Motor neuron (in vitro differentiated cells): ENCODE results near the gene VPS13D. TPM values are rescaled to one million over a fixed set of nuclear protein-coding genes. Genes with fewer than 3 reads are reported as not detected.
A peak's percentile ranks its signal among the peaks of the same experiment; 100 is the strongest.
"Not testable (repeated sequence)": the region's sequence is repeated elsewhere in the genome, so short reads cannot be mapped to it uniquely, and the experiment has no call there.

Experiments used
- ATAC-seq, 8 experiments: fragments of 200-7000 bp; cut with Tn5 transposase; replicated peaks in 6 of 8; 2 replicates each; pipeline ENCODE4 v1.8.0; 2021; ENCODE audit warnings: mild to moderate bottlenecking in 8 of 8, moderate library complexity in 8 of 8
- H3K27ac ChIP-seq, 2 donors: fragments of 250-450 bp; sonication (Bioruptor Pico); 2 replicates each; pipeline ENCODE4 v1.9.0; 2021; ENCODE audit warnings: antibody characterized with exemption in 2 of 2, mild to moderate bottlenecking in 2 of 2, moderate library complexity in 1 of 2
- H3K4me1 ChIP-seq, 2 donors: fragments of 250-450 bp; sonication (Bioruptor Pico); replicated peaks in 1 of 2; 2 replicates each; pipeline ENCODE4 v1.6.1; 2021; ENCODE audit warnings: antibody characterized with exemption in 2 of 2, mild to moderate bottlenecking in 2 of 2, moderate library complexity in 1 of 2
- H3K4me3 ChIP-seq, 5 donors: fragments of 250-450 bp; sonication (Bioruptor Pico); 2 replicates each; pipeline ENCODE4 v1.9.0; 2021; ENCODE audit warnings: antibody characterized with exemption in 5 of 5, mild to moderate bottlenecking in 5 of 5, moderate library complexity in 4 of 5
- WGBS, 10 experiments: fragments of 450-650 bp; shearing (Covaris generic); methylation state at CpG; one replicate each; pipeline ENCODE4 v1.0.0; 2022; 5-methylcytosine and 5-hydroxymethylcytosine counted together
- in situ Hi-C, 9 experiments: fragments of 400-800 bp; cut with MboI; loops; one replicate each; pipeline ENCODE4 v1.15.0; 2021; ENCODE audit warnings: low sequenced_read_pairs in 9 of 9, low pct_unique_long_range_greater_than_20kb in 2 of 9; ENCODE audit not compliant: unreplicated experiment in 9 of 9
- total RNA-seq, 8 experiments: library from RNA; unstranded; fragments of 300-600 nt; gene quantifications; 2 replicates each; pipeline versions ENCODE4 v1.2.3 to v1.2.4, GENCODE V29; 2022

The VPS13D gene
- total RNA-seq, 8 experiments from 2014 or later = 18.7 to 130 (median 34.7) TPM

GRCh38 chr1:12309783-12310742 lies 80.2 kb downstream of the VPS13D start:
- in situ Hi-C loops = loop anchor here in 5 of 9 experiments (10.0 to 25.0 kb wide), 3 partner anchors 302 to 327 kb away; partner anchors contain the start of genes DHRS3 (in 3 of the 5) and AADACL4 (in 2 of the 5)
- WGBS, 10 experiments = 60 to 100% (median 84%) methylated on average over 1 to 6 of the region's 6 CpGs
- ATAC-seq = no peak

GRCh38 chr1:12314333-12314903 lies 84.6 kb downstream of the VPS13D start:
- in situ Hi-C loops = loop anchor here in 4 of 9 experiments (25.0 kb wide), 2 partner anchors 298 to 323 kb away; partner anchors contain the start of genes AADACL4 (in 2 of the 4) and DHRS3 (in 2 of the 4)
- 0 to 50% (median 33%) methylated on average over 1 of the region's 1 CpG; no CpG with 5 or more reads in 4 of the 10 experiments for WGBS, 10 experiments
- Histone ChIP-seq H3K27ac (no peak overlapping the region), H3K4me3 (no peak overlapping the region), H3K4me1 (peaks cover 0 to 9% of the 10 kb centered on the region in 2 donors)
- ATAC-seq = peak; percentile 24 to 94 (median 59)

More at GRCh38 chr1:12309783-12310742, 80.2 kb downstream of the VPS13D start:
- H3K4me1 ChIP-seq = peaks cover 0 to 3% of the 10 kb centered on the region in 2 donors
- H3K27ac ChIP-seq = no peak overlapping the region
- H3K4me3 ChIP-seq = no peak overlapping the region

- ATAC-seq = peak in 2 of 8 experiments; percentile 15 to 37
- Histone ChIP-seq H3K4me1 (peaks cover 4 to 13% of the 10 kb centered on the region in 2 donors), H3K4me3 (no peak overlapping the region), H3K27ac (no peak overlapping the region)
- WGBS, 10 experiments = 0 to 100% (median 50%) methylated on average over 1 to 2 of the region's 2 CpGs; no CpG with 5 or more reads in 3 of the 10 experiments
- in situ Hi-C loops = loop anchor here in 4 of 9 experiments (25.0 kb wide), 2 partner anchors 297 to 322 kb away; partner anchors contain the start of genes AADACL4 (in 2 of the 4) and DHRS3 (in 2 of the 4)
Observed at GRCh38 chr1:12315146-12315545, 85.3 kb downstream of the VPS13D start.

GRCh38 chr1:12316331-12316730 lies 86.5 kb downstream of the VPS13D start:
- in situ Hi-C loops = loop anchor here in 4 of 9 experiments (25.0 kb wide), 2 partner anchors 296 to 321 kb away; partner anchors contain the start of genes AADACL4 (in 2 of the 4) and DHRS3 (in 2 of the 4)
- Histone ChIP-seq H3K4me3 (no peak overlapping the region), H3K4me1 (peaks cover 10 to 22% of the 10 kb centered on the region in 2 donors), H3K27ac (peak overlapping the region in 1 of 2 donors; percentile 18)
- 55 to 94% (median 78%) methylated on average over 2 of the region's 2 CpGs; no CpG with 5 or more reads in 1 of the 10 experiments for WGBS, 10 experiments
- no peak for ATAC-seq

GRCh38 chr1:12320486-12320885 lies 90.7 kb downstream of the VPS13D start:
- in situ Hi-C loops = loop anchor here in 4 of 9 experiments (25.0 kb wide), 2 partner anchors 292 to 317 kb away; partner anchors contain the start of genes AADACL4 (in 2 of the 4) and DHRS3 (in 2 of the 4)
- Histone ChIP-seq H3K4me1 (peaks cover 10 to 25% of the 10 kb centered on the region in 2 donors), H3K4me3 (no peak overlapping the region), H3K27ac (no peak overlapping the region)
- ATAC-seq = no peak
- 29 to 94% (median 44%) methylated on average over 1 to 2 of the region's 2 CpGs; no CpG with 5 or more reads in 2 of the 10 experiments for WGBS, 10 experiments

- ATAC-seq = no peak
- no peak overlapping the region for H3K27ac ChIP-seq
- H3K4me1 ChIP-seq = peaks cover 10 to 20% of the 10 kb centered on the region in 2 donors
- in situ Hi-C loops = loop anchor here in 4 of 9 experiments (25.0 kb wide), 2 partner anchors 288 to 313 kb away; partner anchors contain the start of genes AADACL4 (in 2 of the 4) and DHRS3 (in 2 of the 4)
- H3K4me3 ChIP-seq = no peak overlapping the region
- WGBS, 10 experiments = 86 to 100% (median 100%) methylated on average over 1 to 3 of the region's 3 CpGs; no CpG with 5 or more reads in 5 of the 10 experiments
Observed at GRCh38 chr1:12324423-12324822, 94.6 kb downstream of the VPS13D start.

- H3K4me1 ChIP-seq = peaks cover 8 to 17% of the 10 kb centered on the region in 2 donors
- ATAC-seq, H3K4me3 ChIP-seq, H3K27ac ChIP-seq: not testable (repeated sequence)
- 93 to 100% (median 100%) methylated on average over 1 to 5 of the region's 5 CpGs for WGBS, 10 experiments
- in situ Hi-C loops = loop anchor here in 4 of 9 experiments (25.0 kb wide), 2 partner anchors 287 to 312 kb away; partner anchors contain the start of genes AADACL4 (in 2 of the 4) and DHRS3 (in 2 of the 4)
Observed at GRCh38 chr1:12324973-12325372, 95.1 kb downstream of the VPS13D start.

- H3K27ac ChIP-seq = no peak overlapping the region
- H3K4me3 ChIP-seq = no peak overlapping the region
- 80 to 100% (median 90%) methylated on average over 1 to 5 of the region's 5 CpGs; no CpG with 5 or more reads in 3 of the 10 experiments for WGBS, 10 experiments
- no peak for ATAC-seq
- no peaks in the 10 kb centered on the region for H3K4me1 ChIP-seq
- in situ Hi-C loops = no loop called here
Observed at GRCh38 chr1:12326986-12327385, 97.2 kb downstream of the VPS13D start.

- in situ Hi-C loops = no loop called here
- Histone ChIP-seq H3K4me1 (no peaks in the 10 kb centered on the region), H3K27ac (no peak overlapping the region), H3K4me3 (no peak overlapping the region)
- 24 to 100% (median 97%) methylated on average over 1 to 7 of the region's 7 CpGs; no CpG with 5 or more reads in 1 of the 10 experiments for WGBS, 10 experiments
- ATAC-seq = no peak
Observed at GRCh38 chr1:12327566-12327965, 97.7 kb downstream of the VPS13D start.

GRCh38 chr1:12333036-12333785 lies 103.4 kb downstream of the VPS13D start:
- in situ Hi-C loops = no loop called here
- 49 to 100% (median 89%) methylated on average over 2 to 11 of the region's 11 CpGs; no CpG with 5 or more reads in 1 of the 10 experiments for WGBS, 10 experiments
- peaks cover 21 to 26% of the 10 kb centered on the region in 2 donors for H3K4me1 ChIP-seq

GRCh38 chr1:12335815-12336214 lies 106.0 kb downstream of the VPS13D start:
- 49 to 100% (median 80%) methylated on average over 3 to 4 of the region's 4 CpGs; no CpG with 5 or more reads in 2 of the 10 experiments for WGBS, 10 experiments
- no peak overlapping the region for H3K4me3 ChIP-seq
- ATAC-seq = no peak
- in situ Hi-C loops = no loop called here
- H3K4me1 ChIP-seq = peaks cover 42 to 45% of the 10 kb centered on the region in 2 donors
- peak overlapping the region; percentile 18 to 45 for H3K27ac ChIP-seq

More at GRCh38 chr1:12333036-12333785, 103.4 kb downstream of the VPS13D start:
- no peak for ATAC-seq
- Histone ChIP-seq H3K27ac (no peak overlapping the region), H3K4me3 (no peak overlapping the region)
